HG03442 (cell line): ENCODE data around the gene COLQ.

Experiments used
- ATAC-seq: cut with Tn5 transposase; IDR thresholded peaks from one replicate; pipeline ENCODE4 v1.9.1; 2021; ENCODE audit warnings: mild to moderate bottlenecking, moderate library complexity; ENCODE audit not compliant: unreplicated experiment

COLQ gene

GRCh38 chr3:15520804-15521572 is 518 bp downstream of the COLQ start:
- ATAC-seq: no peak

- no peak for ATAC-seq
Measured at GRCh38 chr3:15520185-15520584, 1.3 kb downstream of the COLQ start.

GRCh38 chr3:15519096-15519495 is 2.4 kb downstream of the COLQ start:
- ATAC-seq: no peak

GRCh38 chr3:15514663-15515340 is 6.7 kb downstream of the COLQ start:
- ATAC-seq: no peak

- no peak for ATAC-seq
Measured at GRCh38 chr3:15513810-15514662, 7.5 kb downstream of the COLQ start.

- no peak for ATAC-seq
Measured at GRCh38 chr3:15513116-15513515, 8.4 kb downstream of the COLQ start.

GRCh38 chr3:15512166-15512565 is 9.3 kb downstream of the COLQ start:
- ATAC-seq: no peak

DNA sequence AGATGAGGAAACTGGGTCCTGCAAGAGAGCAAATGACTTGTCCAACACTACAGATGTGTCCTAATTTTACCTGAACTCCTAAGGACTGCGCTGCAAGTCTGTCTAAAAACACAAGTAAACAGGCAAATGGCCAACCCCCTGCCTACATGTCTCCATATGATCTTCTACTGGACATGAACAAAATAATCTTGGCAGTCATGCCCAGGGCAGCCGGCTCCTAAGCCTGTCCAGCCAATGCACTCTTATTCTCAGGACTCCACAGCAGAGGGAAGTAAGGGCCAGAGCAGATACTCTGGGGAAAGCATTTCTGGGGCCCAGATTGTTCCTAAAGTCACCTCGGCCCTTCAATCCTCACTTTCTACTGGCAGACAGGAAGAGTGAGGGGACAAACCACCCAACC is 10.3 kb downstream of the COLQ start:
- no peak for ATAC-seq

- no peak for ATAC-seq
Measured at GRCh38 chr3:15510493-15510892, 11.0 kb downstream of the COLQ start.

DNA sequence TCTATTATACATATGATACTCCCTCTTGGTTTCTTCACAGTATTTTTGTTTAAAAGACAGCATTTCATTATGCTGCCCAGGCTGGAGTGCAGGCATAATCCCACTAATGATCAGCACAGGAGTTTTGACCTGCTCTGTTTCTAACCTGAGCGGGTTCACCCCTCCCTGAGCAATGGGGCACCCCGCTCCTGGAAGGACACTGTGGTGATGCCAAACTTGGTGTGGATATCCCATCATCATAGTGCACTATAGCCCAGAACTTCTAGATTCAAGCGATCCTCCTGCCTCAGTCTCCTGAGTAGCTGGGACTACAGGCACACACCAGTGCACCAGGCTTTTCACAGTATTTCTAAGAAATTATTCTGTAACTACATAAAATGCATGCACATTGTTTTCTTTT is 14.9 kb downstream of the COLQ start:
- ATAC-seq: no peak

GRCh38 chr3:15505479-15506165 is 15.9 kb downstream of the COLQ start:
- ATAC-seq: no peak

GRCh38 chr3:15502616-15503015 is 18.9 kb downstream of the COLQ start:
- ATAC-seq: no peak

- ATAC-seq: no peak
Measured at GRCh38 chr3:15501126-15501525, 20.4 kb downstream of the COLQ start.

DNA sequence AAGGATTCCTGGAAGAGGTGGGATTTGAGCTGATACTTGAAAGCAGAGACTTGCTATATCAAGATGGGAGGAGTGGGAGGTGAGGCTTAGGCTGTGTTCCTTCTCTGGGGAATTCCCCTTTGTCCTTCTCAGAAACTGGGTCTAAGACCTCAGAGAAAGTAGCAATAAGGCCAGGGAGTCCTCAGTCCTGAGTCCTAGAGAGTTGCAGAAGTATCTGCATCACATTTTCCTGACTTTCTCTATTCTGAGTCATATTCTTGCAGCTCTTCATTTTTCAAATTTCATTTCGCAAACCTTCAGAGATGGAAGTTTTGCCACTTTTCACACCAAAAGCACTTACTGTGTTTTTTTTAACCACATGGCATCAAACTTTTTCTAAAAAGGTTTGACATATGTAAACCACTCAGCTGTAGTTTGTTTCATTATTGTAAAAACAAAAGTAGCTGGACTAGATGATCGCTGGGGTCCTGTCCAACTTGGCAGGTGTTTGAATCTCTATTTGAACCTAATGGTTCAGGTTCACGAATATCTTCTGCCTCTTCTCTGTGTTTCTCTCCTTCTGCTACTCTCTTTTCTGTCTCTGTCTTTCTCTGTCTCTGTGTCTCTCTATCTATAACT is 21.3 kb downstream of the COLQ start:
- peak; percentile 55 for ATAC-seq

DNA sequence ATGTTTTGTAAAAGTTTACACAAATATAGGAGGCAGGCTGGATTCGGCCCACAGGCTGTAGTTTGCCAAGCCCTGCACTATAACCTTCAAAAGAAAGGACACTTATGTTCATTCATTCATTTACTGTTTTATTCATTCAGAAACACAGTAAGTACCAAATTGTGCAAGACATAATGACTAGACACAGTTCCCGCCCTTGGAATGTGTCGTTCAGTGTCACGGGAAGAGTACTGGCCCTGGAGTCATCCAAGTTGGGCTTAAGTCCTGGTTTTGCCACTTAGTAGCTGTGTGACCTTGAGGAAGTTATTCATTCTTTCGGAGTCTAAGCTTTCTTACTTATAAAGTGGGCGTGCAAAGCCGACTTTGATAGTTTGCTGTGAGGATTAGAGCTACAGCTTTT is 22.0 kb downstream of the COLQ start:
- no peak for ATAC-seq

DNA sequence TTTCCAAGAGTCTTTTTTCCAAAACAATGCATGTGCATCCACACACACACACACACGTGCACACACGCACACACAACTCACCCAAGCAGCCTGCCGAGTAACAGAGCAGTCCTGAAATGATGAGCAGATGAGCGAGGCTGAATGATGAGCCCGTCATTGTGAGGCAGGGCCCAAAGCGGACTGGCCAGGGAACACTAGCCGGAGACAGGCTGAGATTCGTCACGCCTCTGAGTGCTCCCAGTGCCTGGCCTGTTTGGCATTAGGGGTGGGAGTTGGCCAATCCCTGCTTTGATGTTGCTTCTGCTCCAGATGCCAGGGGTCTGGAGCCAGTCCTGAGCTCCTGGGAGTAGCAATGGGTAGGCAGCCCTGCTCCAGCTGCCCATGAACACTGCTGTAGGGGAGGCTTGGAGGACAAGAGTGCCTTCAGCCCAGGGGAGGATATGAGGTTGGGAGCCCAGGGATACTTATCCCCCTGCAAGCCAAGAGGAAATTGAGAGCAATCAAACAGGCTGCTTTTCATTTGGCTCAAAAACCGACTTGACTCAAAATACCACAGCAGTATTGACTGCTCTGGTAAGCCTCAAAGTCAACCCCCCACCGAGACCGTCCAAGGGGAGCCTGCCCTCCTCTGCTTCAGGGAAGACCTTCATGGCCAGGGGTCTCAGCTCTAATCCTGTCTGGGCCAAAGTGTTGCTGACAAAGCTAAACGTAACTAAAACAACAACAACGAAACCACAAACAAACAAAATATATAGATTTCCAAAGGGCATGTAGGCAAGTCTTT is 22.9 kb downstream of the COLQ start:
- ATAC-seq: no peak

GRCh38 chr3:15497964-15498363 is 23.5 kb downstream of the COLQ start:
- no peak for ATAC-seq

- no peak for ATAC-seq
Measured at GRCh38 chr3:15496341-15496664, 25.2 kb downstream of the COLQ start.

DNA sequence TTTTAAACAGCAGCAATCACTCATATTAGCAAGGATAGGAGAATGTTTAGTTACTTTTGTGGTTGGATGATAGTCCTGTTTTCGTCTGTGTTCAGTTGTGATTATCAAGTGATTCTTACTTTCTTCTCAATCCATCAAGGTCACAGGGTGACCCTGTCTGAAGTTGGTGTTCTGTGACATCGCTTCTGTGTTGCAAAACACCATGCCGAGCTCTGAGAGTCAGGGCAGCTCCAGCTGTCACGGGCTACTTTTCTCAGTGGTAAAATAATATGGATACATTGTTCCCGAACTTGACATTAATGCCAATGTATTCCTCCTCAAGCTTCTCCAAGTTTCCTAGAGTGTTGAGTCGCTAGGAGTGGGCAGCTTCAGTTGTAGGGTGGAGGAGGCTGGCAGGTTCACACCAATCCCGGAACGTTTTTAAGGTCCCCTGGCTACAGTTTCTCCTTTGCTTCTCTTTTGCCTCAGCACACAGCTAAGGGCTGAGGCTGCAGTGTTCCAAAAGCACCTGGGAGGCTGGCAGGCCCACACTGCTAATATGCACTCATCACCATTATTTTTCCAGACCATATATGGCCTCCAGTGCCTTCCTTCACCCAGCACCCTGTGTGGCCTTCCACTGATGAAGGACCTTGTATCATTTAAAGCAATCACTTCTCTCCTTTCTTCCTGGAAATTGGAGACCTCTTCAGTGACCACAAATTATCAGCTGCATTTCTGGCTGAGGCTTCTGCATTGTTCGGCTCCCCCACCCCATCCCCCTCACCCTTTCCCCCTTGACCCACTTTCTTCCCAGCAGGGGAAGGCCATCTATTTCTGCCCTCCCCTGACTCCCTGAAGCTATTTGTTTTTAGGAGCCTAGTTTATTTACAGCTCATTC is 25.8 kb downstream of the COLQ start:
- ATAC-seq: no peak
